ENCODE measurements around the gene SENP1.

Gene SENP1

GRCh38 chr12:48033451-48033850 is 72.4 kb downstream of the SENP1 start:
- no peak for FAIRE-seq

GRCh38 chr12:48032597-48032996 is 73.3 kb downstream of the SENP1 start:
- no peak for FAIRE-seq

GRCh38 chr12:48031135-48031960 is 74.5 kb downstream of the SENP1 start:
- no peak for FAIRE-seq

GRCh38 chr12:48030173-48030650 is 75.7 kb downstream of the SENP1 start:
- no peak for FAIRE-seq

GRCh38 chr12:48029491-48030172 is 76.2 kb downstream of the SENP1 start:
- no peak for FAIRE-seq

GRCh38 chr12:48028541-48029431 is 77.1 kb downstream of the SENP1 start:
- FAIRE-seq, result no peak

GRCh38 chr12:48027183-48028002 is 78.5 kb downstream of the SENP1 start:
- FAIRE-seq, result no peak

- FAIRE-seq, result no peak
Measured at GRCh38 chr12:48026060-48026827, 79.6 kb downstream of the SENP1 start.

- no peak for FAIRE-seq
Measured at GRCh38 chr12:48025281-48025680, 80.6 kb downstream of the SENP1 start.

- FAIRE-seq, result no peak
Measured at GRCh38 chr12:48024735-48025134, 81.1 kb downstream of the SENP1 start.

GRCh38 chr12:48023386-48023785 is 82.5 kb downstream of the SENP1 start:
- FAIRE-seq, result no peak

- FAIRE-seq, result no peak
Measured at GRCh38 chr12:48022676-48023385, 83.0 kb downstream of the SENP1 start.

- no peak for FAIRE-seq
Measured at GRCh38 chr12:48022180-48022521, 83.7 kb downstream of the SENP1 start.

GRCh38 chr12:48021485-48022179 is 84.2 kb downstream of the SENP1 start:
- no peak for FAIRE-seq

- no peak for FAIRE-seq
Measured at GRCh38 chr12:48019639-48020265, 86.1 kb downstream of the SENP1 start.

- no peak for FAIRE-seq
Measured at GRCh38 chr12:48018618-48018995, 87.3 kb downstream of the SENP1 start.

- no peak for FAIRE-seq
Measured at GRCh38 chr12:48017921-48018617, 87.8 kb downstream of the SENP1 start.

- FAIRE-seq, result no peak
Measured at GRCh38 chr12:48017496-48017895, 88.4 kb downstream of the SENP1 start.

GRCh38 chr12:48016373-48017020 is 89.4 kb downstream of the SENP1 start:
- FAIRE-seq, result no peak

All from A204.1 (cell line).